ENCODE data around the gene PIPOX.

- TF ChIP-seq CTCF (IDR thresholded peaks at IDR 0.05; ENCODE audit: low read depth, low read length): no peak
- no peak for TF ChIP-seq EZH2phosphoT487 (IDR thresholded peaks at IDR 0.05; ENCODE audit: low read depth)
These were observed 30.4 kb upstream of the PIPOX start for GRCh38 chr17:29012535-29012934.
